Left ventricle myocardium inferior (tissue), 1 donor: Measurements from ENCODE around the gene TMEM144. TPM values are rescaled to one million over a fixed set of nuclear protein-coding genes. Genes with fewer than 3 reads are reported as not detected.

ENCODE experiments used
- DNase-seq: peaks from one replicate; pipeline ENCODE4 v3.0.0-alpha.2; 2020
- H3K27ac ChIP-seq: fragments of 200-600 bp; replicated peaks from 2 replicates; pipeline ENCODE4 v1.8.0; 2021
- H3K27me3 ChIP-seq: fragments of 200-600 bp; 2 replicates; pipeline ENCODE4 v1.8.0; 2021; ENCODE audit warnings: low read depth
- H3K36me3 ChIP-seq: fragments of 200-600 bp; 2 replicates; pipeline ENCODE4 v1.8.0; 2021
- H3K4me1 ChIP-seq: fragments of 200-600 bp; 2 replicates; pipeline ENCODE4 v1.8.0; 2021
- H3K4me3 ChIP-seq: fragments of 200-600 bp; 2 replicates; pipeline ENCODE4 v1.8.0; 2021; ENCODE audit warnings: mild to moderate bottlenecking, moderate library complexity
- H3K9me3 ChIP-seq: fragments of 200-600 bp; replicated peaks from 2 replicates; pipeline ENCODE4 v1.8.0; 2021
- intact Hi-C: fragments of 100-400 bp; cut with micrococcal nuclease; formaldehyde crosslinking; loops from one replicate; pipeline ENCODE4 v1.11.0; 2022
- total RNA-seq: library from RNA; stranded (reverse); fragmentation: NEBNext Ultra II Directional; extraction: Animal tissue kit (Norgen Biotek cat#: 25700); gene quantifications from one replicate; pipeline ENCODE4 v1.2.1, GENCODE V29; 2021
- TF ChIP-seq, protein P1 (sequence below): fragments of 200-600 bp; IDR thresholded peaks from 2 replicates; pipeline ENCODE4 v1.8.0; 2021; ENCODE audit warnings: antibody characterized with exemption, mild to moderate bottlenecking, borderline replicate concordance
- donor health status: DM: no; HTN: yes; CAD: no; lungs with severe emphysema.

TMEM144 gene
- total RNA-seq, 1 donor from 2014 or later, result 11.4 TPM

DNA sequence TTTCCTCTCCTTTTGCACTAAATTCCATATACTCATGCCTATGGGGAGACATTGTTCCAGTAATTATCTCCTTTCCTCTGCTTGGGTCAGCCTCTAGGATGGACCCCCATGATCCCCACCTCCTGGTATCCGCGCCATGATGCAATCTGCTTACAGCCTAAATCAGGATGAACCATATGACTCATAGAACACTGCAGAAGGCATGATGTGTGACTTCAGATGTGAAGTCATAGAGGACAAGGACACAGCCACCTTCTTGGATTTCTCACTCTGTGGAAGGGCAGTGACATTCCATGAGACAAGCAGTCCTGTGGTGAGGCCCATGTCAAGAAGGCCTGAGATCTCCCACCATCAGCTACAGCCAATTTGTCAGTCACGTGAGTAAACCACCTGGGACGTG lies 9.0 kb upstream of the TMEM144 start:
- DNase-seq, result no peak
- intact Hi-C loops, result no loop called here

DNA sequence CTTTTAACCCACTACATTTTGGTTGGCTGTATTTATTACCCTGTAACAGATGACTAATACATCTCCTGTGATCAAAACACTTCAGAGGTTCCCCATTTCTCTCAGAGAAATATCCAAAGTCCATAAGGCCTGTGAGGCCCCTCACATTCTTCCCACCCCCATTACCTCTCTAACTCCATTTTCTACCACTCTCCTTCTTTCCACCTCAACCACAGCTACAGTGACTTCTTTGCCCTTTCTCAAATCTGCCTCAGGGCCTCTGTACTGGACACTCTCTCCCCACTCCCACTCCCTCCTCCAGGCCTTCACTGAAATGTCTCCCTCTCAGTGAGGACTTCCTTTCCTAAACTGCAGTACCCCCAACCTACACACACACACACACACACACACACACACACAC lies 8.4 kb upstream of the TMEM144 start:
- Histone ChIP-seq H3K4me1 (no peaks in the 10 kb centered on the region), H3K4me3 (no peak overlapping the region), H3K27me3 (no peaks in the 10 kb centered on the region), H3K9me3 (no peaks in the 10 kb centered on the region), H3K36me3 (peaks cover 9% of the 10 kb centered on the region), H3K27ac (no peak overlapping the region)
- TF ChIP-seq, protein P1, sequence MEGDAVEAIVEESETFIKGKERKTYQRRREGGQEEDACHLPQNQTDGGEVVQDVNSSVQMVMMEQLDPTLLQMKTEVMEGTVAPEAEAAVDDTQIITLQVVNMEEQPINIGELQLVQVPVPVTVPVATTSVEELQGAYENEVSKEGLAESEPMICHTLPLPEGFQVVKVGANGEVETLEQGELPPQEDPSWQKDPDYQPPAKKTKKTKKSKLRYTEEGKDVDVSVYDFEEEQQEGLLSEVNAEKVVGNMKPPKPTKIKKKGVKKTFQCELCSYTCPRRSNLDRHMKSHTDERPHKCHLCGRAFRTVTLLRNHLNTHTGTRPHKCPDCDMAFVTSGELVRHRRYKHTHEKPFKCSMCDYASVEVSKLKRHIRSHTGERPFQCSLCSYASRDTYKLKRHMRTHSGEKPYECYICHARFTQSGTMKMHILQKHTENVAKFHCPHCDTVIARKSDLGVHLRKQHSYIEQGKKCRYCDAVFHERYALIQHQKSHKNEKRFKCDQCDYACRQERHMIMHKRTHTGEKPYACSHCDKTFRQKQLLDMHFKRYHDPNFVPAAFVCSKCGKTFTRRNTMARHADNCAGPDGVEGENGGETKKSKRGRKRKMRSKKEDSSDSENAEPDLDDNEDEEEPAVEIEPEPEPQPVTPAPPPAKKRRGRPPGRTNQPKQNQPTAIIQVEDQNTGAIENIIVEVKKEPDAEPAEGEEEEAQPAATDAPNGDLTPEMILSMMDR, result no peak
- no peak for DNase-seq
- intact Hi-C loops, result no loop called here

More for the DNA sequence above, 9.0 kb upstream of the TMEM144 start:
- Histone ChIP-seq H3K4me3 (no peak overlapping the region), H3K27ac (no peak overlapping the region), H3K36me3 (peaks cover 9% of the 10 kb centered on the region), H3K4me1 (no peaks in the 10 kb centered on the region), H3K27me3 (no peaks in the 10 kb centered on the region), H3K9me3 (no peaks in the 10 kb centered on the region)
- TF ChIP-seq, protein P1, result no peak

DNA sequence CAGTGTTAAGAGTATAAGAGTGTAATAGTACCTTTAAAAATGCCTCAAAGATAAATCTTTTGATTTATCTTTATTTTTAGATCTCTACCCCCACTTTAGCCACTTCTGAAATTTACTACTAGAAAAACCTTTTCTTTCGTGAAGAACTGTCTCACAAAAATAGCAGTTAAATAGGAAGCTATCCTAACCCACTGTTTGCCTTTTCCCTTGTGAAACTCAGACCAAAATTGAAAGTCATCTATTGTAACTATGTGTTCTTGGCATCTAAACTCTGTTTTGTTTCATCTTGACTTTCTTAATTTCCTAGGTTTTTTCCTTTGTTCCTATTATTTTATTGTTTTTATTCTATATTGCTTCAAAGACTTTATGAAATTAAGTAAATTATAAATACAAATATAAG lies 7.8 kb upstream of the TMEM144 start:
- intact Hi-C loops, result no loop called here
- no peak overlapping the region for H3K27ac ChIP-seq
- no peaks in the 10 kb centered on the region for H3K27me3 ChIP-seq
- H3K4me1 ChIP-seq, result no peaks in the 10 kb centered on the region
- no peak overlapping the region for H3K4me3 ChIP-seq
- peaks cover 5% of the 10 kb centered on the region for H3K36me3 ChIP-seq
- TF ChIP-seq, protein P1, result no peak
- no peaks in the 10 kb centered on the region for H3K9me3 ChIP-seq
- no peak for DNase-seq

DNA sequence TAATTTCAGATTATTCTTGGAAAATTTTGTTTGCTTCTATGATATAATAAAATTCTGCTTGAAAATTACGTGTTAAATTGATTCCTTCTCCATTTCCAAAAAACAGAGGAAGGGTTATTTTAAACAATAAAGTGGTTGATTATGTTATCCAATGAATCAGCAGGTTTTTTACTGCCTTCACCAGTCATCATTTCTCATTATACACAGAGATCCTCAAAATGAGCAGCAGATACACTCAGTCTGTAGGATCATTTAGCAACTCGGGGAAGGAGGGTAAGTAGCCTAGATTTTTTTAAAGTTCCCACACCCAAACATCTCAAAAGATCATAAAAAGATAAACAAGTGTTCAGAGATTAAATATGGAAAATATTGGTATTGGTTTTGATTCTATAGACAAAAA lies 6.8 kb upstream of the TMEM144 start:
- Histone ChIP-seq H3K27me3 (no peaks in the 10 kb centered on the region), H3K27ac (no peak overlapping the region), H3K4me1 (no peaks in the 10 kb centered on the region), H3K36me3 (peaks cover 5% of the 10 kb centered on the region), H3K4me3 (no peak overlapping the region), H3K9me3 (no peaks in the 10 kb centered on the region)
- intact Hi-C loops, result no loop called here
- DNase-seq, result no peak
- TF ChIP-seq, protein P1, result no peak

DNA sequence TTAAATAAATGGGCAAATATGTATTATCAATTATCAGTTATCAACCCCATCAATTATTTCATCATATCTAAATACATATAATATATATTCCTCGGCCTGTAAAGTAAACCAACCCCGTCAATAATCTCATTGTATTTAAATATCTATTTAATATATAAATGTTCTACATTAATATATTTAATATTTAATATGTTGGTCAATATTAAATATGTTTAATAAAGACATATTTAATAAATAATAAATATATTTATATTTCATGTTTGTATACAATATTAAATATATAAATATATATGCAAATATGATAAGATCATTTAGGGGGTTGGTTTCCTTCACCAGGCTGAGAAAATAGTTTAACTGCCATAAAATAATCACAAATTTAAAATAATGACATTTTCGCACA lies 6.4 kb upstream of the TMEM144 start:
- H3K4me3 ChIP-seq, result no peak overlapping the region
- intact Hi-C loops, result no loop called here
- no peaks in the 10 kb centered on the region for H3K9me3 ChIP-seq
- no peaks in the 10 kb centered on the region for H3K27me3 ChIP-seq
- H3K36me3 ChIP-seq, result peaks cover 5% of the 10 kb centered on the region
- TF ChIP-seq, protein P1, result no peak
- no peaks in the 10 kb centered on the region for H3K4me1 ChIP-seq
- no peak overlapping the region for H3K27ac ChIP-seq
- DNase-seq, result no peak
